Lung (tissue), 12 donors: Measurements from ENCODE around the gene TEDC2. TPM values are rescaled to one million over a fixed set of nuclear protein-coding genes. Genes with fewer than 3 reads are reported as not detected.
A peak's percentile ranks its signal among the peaks of the same experiment; 100 is the strongest.

Source experiments
- ATAC-seq: fragments of 200-7000 bp; cut with Tn5 transposase; one replicate; pipeline ENCODE4 v1.9.1; 2020; ENCODE audit warnings: moderate number of reproducible peaks; ENCODE audit not compliant: insufficient read depth, low FRiP score
- DNase-seq, 3 donors: peaks; one replicate each; pipeline ENCODE4 v3.0.0-alpha.2; 2013 to 2017
- H3K27ac ChIP-seq, 2 donors: one replicate each; pipeline ENCODE4 v1.5.1; 2013; ENCODE audit warnings: mild to moderate bottlenecking in 2 of 2, moderate library complexity in 2 of 2, control low read depth in 1 of 2, inconsistent platforms in 1 of 2, low read depth in 1 of 2, low read length in 1 of 2
- H3K27me3 ChIP-seq, 3 donors: one replicate each; pipeline ENCODE4 v1.5.1; 2013; ENCODE audit warnings: low read length in 2 of 3; ENCODE audit not compliant: control insufficient read depth in 3 of 3, insufficient read depth in 3 of 3
- H3K36me3 ChIP-seq, 4 donors: one replicate each; pipeline ENCODE4 v1.5.1; 2013; ENCODE audit warnings: low read length in 4 of 4, mild to moderate bottlenecking in 1 of 4, moderate library complexity in 1 of 4; ENCODE audit not compliant: control insufficient read depth in 4 of 4, insufficient read depth in 4 of 4
- H3K4me1 ChIP-seq, 5 donors: one replicate each; pipeline ENCODE4 v1.5.1; 2013; ENCODE audit warnings: low read length in 5 of 5, mild to moderate bottlenecking in 2 of 5, moderate library complexity in 1 of 5; ENCODE audit not compliant: control insufficient read depth in 5 of 5, insufficient read depth in 5 of 5
- H3K4me3 ChIP-seq: one replicate; pipeline ENCODE4 v1.5.1; 2013; ENCODE audit warnings: mild to moderate bottlenecking, control low read depth, moderate library complexity
- H3K9ac ChIP-seq, 2 donors: one replicate each; pipeline ENCODE4 v1.5.1; 2013; ENCODE audit warnings: low read length in 2 of 2, control low read depth in 1 of 2; ENCODE audit not compliant: insufficient read depth in 1 of 2
- H3K9me3 ChIP-seq, 4 donors: one replicate each; pipeline ENCODE4 v1.5.1; 2013; ENCODE audit warnings: low read length in 3 of 4, mild to moderate bottlenecking in 1 of 4, moderate library complexity in 1 of 4; ENCODE audit not compliant: control insufficient read depth in 4 of 4, insufficient read depth in 3 of 4
- CTCF ChIP-seq: IDR thresholded peaks from 2 replicates; pipeline ENCODE4 v1.5.1; 2012; ENCODE audit warnings: mild to moderate bottlenecking; ENCODE audit errors: control extremely low read depth, extremely low read depth
- WGBS, 2 donors: extraction: QIAGEN DNeasy Blood & Tissue Kit; methylation state at CpG; one replicate each; pipeline ENCODE4 v1.1.7; 2013; 5-methylcytosine and 5-hydroxymethylcytosine counted together
- polyA plus RNA-seq, 2 donors: library from polyadenylated mRNA; stranded (reverse); fragments of 200-250 nt; gene quantifications; one replicate each; pipeline ENCODE4 v1.2.1, GENCODE V29; 2013
- total RNA-seq, 2 donors: library from RNA; depleted of rRNA in 1 of 2; stranded (reverse); fragments of >200 nt in 1 of 2; gene quantifications; one replicate each; pipeline ENCODE4 v1.2.1, GENCODE V29; 2014 to 2021
- donor health status: control.
- donor health status: control.
- donor health status: Bipolar disorder and iron deficiency.
- donor health status: healthy.
- donor health status: DM: yes; HTN: yes; CAD: no.

Gene TEDC2
- total and polyA plus RNA-seq, 4 donors: 1.1 to 3.6 (median 2.2) TPM

GRCh38 chr16:2508722-2509400, 49.0 kb downstream of the TEDC2 start:
- 91 to 92% methylated on average over 17 to 18 of the region's 18 CpGs for WGBS, 2 donors
- no peak overlapping the region for H3K9ac ChIP-seq
- no peak overlapping the region for H3K4me3 ChIP-seq
- TF ChIP-seq CTCF: no peak
- ATAC-seq (no peak), DNase-seq (no peak)
- H3K27me3 ChIP-seq: no peaks in the 10 kb centered on the region
- peaks cover 0 to 10% (median 4%) of the 10 kb centered on the region in 5 donors for H3K4me1 ChIP-seq
- H3K27ac ChIP-seq: no peak overlapping the region
- H3K9me3 ChIP-seq: no peaks in the 10 kb centered on the region
- H3K36me3 ChIP-seq: no peaks in the 10 kb centered on the region

GRCh38 chr16:2511128-2511800, 51.4 kb downstream of the TEDC2 start:
- Histone ChIP-seq H3K4me1 (peaks cover 3 to 21% (median 15%) of the 10 kb centered on the region in 5 donors), H3K27ac (no peak overlapping the region), H3K36me3 (peaks cover 0 to under 1% (median 0%) of the 10 kb centered on the region in 4 donors), H3K27me3 (no peaks in the 10 kb centered on the region), H3K4me3 (no peak overlapping the region), H3K9me3 (no peaks in the 10 kb centered on the region), H3K9ac (no peak overlapping the region)
- TF ChIP-seq CTCF: no peak
- ATAC-seq (no peak), DNase-seq (peak in 1 of 3 donors; percentile 61)
- 52 to 65% methylated on average over 24 of the region's 24 CpGs for WGBS, 2 donors

- H3K9me3 ChIP-seq: no peaks in the 10 kb centered on the region
- H3K36me3 ChIP-seq: peaks cover 0 to 5% (median 0%) of the 10 kb centered on the region in 4 donors
- H3K27ac ChIP-seq: no peak overlapping the region
- H3K9ac ChIP-seq: no peak overlapping the region
- H3K4me3 ChIP-seq: no peak overlapping the region
- ATAC-seq (no peak), DNase-seq (no peak)
- TF ChIP-seq CTCF: no peak
- H3K27me3 ChIP-seq: no peaks in the 10 kb centered on the region
- peaks cover 7 to 29% (median 22%) of the 10 kb centered on the region in 5 donors for H3K4me1 ChIP-seq
- 92 to 93% methylated on average over 17 of the region's 17 CpGs for WGBS, 2 donors
These were observed 52.3 kb downstream of the TEDC2 start for GRCh38 chr16:2511996-2512734.
